A549 (cell line): Measurements from ENCODE around the gene SUGP2.

Source experiments
- CBX8 ChIP-seq: fragments of 200-600 bp; sonication (generic); IDR thresholded peaks from 2 replicates; pipeline ENCODE4 v1.6.1; 2016
- CHD2 ChIP-seq: fragments of 150-350 bp; IDR thresholded peaks from 2 replicates; pipeline ENCODE4 v1.6.1; 2014; ENCODE audit warnings: low read length; ENCODE audit not compliant: partially characterized antibody
- FOXS1 ChIP-seq: fragments of 250-450 bp; sonication (Bioruptor Pico); IDR thresholded peaks from 2 replicates; pipeline ENCODE4 v1.5.0; 2020; ENCODE audit warnings: mild to moderate bottlenecking, moderate library complexity
- HOXA7 ChIP-seq: fragments of 250-450 bp; sonication (Bioruptor Pico); IDR thresholded peaks from 2 replicates; pipeline ENCODE4 v1.5.0; 2020; ENCODE audit warnings: mild to moderate bottlenecking, moderate library complexity
- MAZ ChIP-seq: fragments of 150-350 bp; IDR thresholded peaks from 2 replicates; pipeline ENCODE4 v1.6.1; 2014; ENCODE audit warnings: antibody characterized with exemption, low read depth, low read length, borderline replicate concordance
- MYC ChIP-seq: IDR thresholded peaks from 2 replicates; pipeline ENCODE4 v1.6.1; 2012; ENCODE audit warnings: mild to moderate bottlenecking, inconsistent platforms, low read length, improper control_type of control experiment, borderline replicate concordance
- POLR2A ChIP-seq: IDR thresholded peaks from 2 replicates; pipeline ENCODE4 v1.6.1; 2012; ENCODE audit warnings: mild to moderate bottlenecking, low read length
- SMC3 ChIP-seq: fragments of >200 bp; sonication (Bioruptor Twin); formaldehyde crosslinking; IDR thresholded peaks from 3 replicates; pipeline ENCODE4 v1.6.1; 2018; ENCODE audit warnings: inconsistent platforms
- TF ChIP-seq, protein P1 (sequence below): fragments of >200 bp; sonication (Bioruptor Twin); formaldehyde crosslinking; IDR thresholded peaks from 3 replicates; pipeline ENCODE4 v1.5.1; 2016
- TF ChIP-seq, protein P2 (sequence below): fragments of 200-600 bp; sonication (generic); IDR thresholded peaks from 2 replicates; pipeline ENCODE4 v1.6.1; 2016; ENCODE audit warnings: antibody characterized with exemption, mild to moderate bottlenecking, moderate library complexity
- TF ChIP-seq, protein P3 (sequence below): fragments of 450-650 bp; IDR thresholded peaks from 2 replicates; pipeline ENCODE4 v1.6.1; 2014; ENCODE audit warnings: antibody characterized with exemption

DNA sequence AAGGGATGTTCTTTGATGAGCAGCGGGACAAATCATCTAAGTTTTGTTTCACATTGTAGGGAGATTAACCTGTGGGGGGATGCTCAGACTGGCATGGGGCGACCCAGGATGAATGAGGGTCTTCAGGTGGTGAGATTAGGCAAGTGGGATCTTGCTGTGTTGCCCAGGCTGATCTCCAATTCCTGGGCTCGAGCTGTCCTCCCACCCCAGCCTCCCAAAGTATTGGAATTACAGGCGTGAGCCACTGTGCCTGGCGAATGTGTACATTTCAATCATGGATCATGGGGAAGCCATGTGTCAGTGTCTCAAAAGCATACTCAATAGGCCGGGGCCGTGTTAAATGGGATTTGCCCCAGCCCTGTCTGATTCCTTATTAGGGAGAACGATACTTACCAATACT lies 38.6 kb upstream of the SUGP2 start:
- TF ChIP-seq MYC = no peak
- TF ChIP-seq SMC3 = no peak
- TF ChIP-seq, protein P1, sequence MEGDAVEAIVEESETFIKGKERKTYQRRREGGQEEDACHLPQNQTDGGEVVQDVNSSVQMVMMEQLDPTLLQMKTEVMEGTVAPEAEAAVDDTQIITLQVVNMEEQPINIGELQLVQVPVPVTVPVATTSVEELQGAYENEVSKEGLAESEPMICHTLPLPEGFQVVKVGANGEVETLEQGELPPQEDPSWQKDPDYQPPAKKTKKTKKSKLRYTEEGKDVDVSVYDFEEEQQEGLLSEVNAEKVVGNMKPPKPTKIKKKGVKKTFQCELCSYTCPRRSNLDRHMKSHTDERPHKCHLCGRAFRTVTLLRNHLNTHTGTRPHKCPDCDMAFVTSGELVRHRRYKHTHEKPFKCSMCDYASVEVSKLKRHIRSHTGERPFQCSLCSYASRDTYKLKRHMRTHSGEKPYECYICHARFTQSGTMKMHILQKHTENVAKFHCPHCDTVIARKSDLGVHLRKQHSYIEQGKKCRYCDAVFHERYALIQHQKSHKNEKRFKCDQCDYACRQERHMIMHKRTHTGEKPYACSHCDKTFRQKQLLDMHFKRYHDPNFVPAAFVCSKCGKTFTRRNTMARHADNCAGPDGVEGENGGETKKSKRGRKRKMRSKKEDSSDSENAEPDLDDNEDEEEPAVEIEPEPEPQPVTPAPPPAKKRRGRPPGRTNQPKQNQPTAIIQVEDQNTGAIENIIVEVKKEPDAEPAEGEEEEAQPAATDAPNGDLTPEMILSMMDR = no peak
- TF ChIP-seq CHD2 = no peak
- TF ChIP-seq POLR2A = no peak
- TF ChIP-seq, protein P2, sequence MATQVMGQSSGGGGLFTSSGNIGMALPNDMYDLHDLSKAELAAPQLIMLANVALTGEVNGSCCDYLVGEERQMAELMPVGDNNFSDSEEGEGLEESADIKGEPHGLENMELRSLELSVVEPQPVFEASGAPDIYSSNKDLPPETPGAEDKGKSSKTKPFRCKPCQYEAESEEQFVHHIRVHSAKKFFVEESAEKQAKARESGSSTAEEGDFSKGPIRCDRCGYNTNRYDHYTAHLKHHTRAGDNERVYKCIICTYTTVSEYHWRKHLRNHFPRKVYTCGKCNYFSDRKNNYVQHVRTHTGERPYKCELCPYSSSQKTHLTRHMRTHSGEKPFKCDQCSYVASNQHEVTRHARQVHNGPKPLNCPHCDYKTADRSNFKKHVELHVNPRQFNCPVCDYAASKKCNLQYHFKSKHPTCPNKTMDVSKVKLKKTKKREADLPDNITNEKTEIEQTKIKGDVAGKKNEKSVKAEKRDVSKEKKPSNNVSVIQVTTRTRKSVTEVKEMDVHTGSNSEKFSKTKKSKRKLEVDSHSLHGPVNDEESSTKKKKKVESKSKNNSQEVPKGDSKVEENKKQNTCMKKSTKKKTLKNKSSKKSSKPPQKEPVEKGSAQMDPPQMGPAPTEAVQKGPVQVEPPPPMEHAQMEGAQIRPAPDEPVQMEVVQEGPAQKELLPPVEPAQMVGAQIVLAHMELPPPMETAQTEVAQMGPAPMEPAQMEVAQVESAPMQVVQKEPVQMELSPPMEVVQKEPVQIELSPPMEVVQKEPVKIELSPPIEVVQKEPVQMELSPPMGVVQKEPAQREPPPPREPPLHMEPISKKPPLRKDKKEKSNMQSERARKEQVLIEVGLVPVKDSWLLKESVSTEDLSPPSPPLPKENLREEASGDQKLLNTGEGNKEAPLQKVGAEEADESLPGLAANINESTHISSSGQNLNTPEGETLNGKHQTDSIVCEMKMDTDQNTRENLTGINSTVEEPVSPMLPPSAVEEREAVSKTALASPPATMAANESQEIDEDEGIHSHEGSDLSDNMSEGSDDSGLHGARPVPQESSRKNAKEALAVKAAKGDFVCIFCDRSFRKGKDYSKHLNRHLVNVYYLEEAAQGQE = no peak
- TF ChIP-seq FOXS1 (CRISPR knock-in tag) = no peak
- no peak for TF ChIP-seq MAZ
- no peak for TF ChIP-seq HOXA7 (CRISPR knock-in tag)
- no peak for TF ChIP-seq CBX8
- TF ChIP-seq, protein P3, sequence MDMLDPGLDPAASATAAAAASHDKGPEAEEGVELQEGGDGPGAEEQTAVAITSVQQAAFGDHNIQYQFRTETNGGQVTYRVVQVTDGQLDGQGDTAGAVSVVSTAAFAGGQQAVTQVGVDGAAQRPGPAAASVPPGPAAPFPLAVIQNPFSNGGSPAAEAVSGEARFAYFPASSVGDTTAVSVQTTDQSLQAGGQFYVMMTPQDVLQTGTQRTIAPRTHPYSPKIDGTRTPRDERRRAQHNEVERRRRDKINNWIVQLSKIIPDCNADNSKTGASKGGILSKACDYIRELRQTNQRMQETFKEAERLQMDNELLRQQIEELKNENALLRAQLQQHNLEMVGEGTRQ = no peak
